ENCODE data around the gene LPP. TPM values are rescaled to one million over a fixed set of nuclear protein-coding genes. Genes with fewer than 3 reads are reported as not detected.

The LPP gene
- polyA plus RNA-seq, 3 donors from 2014 or later: 6.5 to 33.5 (median 11.3) TPM

GRCh38 chr3:188214442-188214841 lies 60.5 kb downstream of the LPP start:
- H3K27ac Mint-ChIP-seq: peak overlapping the region in 2 of 6 donors; percentile 27 to 58
- H3K36me3 Mint-ChIP-seq: peaks cover 6 to 17% (median 12%) of the 10 kb centered on the region in 3 donors
- H3K4me1 Mint-ChIP-seq: peaks cover 28 to 34% of the 10 kb centered on the region in 2 donors
- DNase-seq: no peak
- no peaks in the 10 kb centered on the region for H3K9me3 Mint-ChIP-seq
- no peak overlapping the region for H3K4me3 Mint-ChIP-seq
- peaks cover 0 to 5% (median 0%) of the 10 kb centered on the region in 3 donors for H3K27me3 Mint-ChIP-seq (ENCODE audit: low read depth in 3 of 3)

GRCh38 chr3:188215129-188215528 lies 61.2 kb downstream of the LPP start:
- H3K4me1 Mint-ChIP-seq: peaks cover 32 to 38% of the 10 kb centered on the region in 2 donors
- no peak overlapping the region for H3K4me3 Mint-ChIP-seq
- no peaks in the 10 kb centered on the region for H3K9me3 Mint-ChIP-seq
- no peak overlapping the region for H3K27ac Mint-ChIP-seq
- H3K27me3 Mint-ChIP-seq (ENCODE audit: low read depth in 3 of 3): peaks cover 0 to 2% (median 0%) of the 10 kb centered on the region in 3 donors
- peaks cover 6 to 17% (median 10%) of the 10 kb centered on the region in 3 donors for H3K36me3 Mint-ChIP-seq
- no peak for DNase-seq

- peaks cover 36 to 43% of the 10 kb centered on the region in 2 donors for H3K4me1 Mint-ChIP-seq
- H3K27me3 Mint-ChIP-seq (ENCODE audit: low read depth in 3 of 3): peaks cover 0 to 2% (median 0%) of the 10 kb centered on the region in 3 donors
- peaks cover 0 to 23% (median 11%) of the 10 kb centered on the region in 3 donors for H3K36me3 Mint-ChIP-seq
- DNase-seq: no peak
- peak overlapping the region in 4 of 6 donors; percentile 6 to 65 (median 32) for H3K27ac Mint-ChIP-seq
- H3K9me3 Mint-ChIP-seq: no peaks in the 10 kb centered on the region
- H3K4me3 Mint-ChIP-seq: no peak overlapping the region
Observed at GRCh38 chr3:188217011-188217463, 63.1 kb downstream of the LPP start.

DNA sequence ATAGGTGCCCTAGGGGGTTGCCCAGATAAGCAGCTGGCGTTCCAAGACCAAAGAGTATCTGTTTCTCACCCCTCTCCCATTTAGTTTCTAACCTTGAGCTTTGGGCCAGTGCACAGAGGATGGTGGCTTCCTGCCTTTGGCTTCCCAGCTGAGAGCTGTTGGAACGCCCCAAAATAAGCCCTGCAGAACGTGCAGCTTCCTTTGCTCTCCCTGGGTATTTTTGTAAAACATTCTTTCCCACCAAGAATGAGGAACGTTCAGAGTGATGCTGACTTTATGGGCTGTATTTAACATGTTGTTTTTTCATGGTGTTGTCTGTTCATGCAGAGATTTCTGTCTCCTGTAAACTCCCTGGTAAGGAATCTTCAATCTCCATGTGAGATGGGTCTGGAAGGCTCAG lies 63.8 kb downstream of the LPP start:
- Mint-ChIP-seq H3K9me3 (no peaks in the 10 kb centered on the region), H3K36me3 (peaks cover 4 to 20% (median 11%) of the 10 kb centered on the region in 3 donors), H3K27me3 (ENCODE audit: low read depth in 3 of 3) (peaks cover 0 to 2% (median 0%) of the 10 kb centered on the region in 3 donors), H3K4me3 (no peak overlapping the region), H3K27ac (no peak overlapping the region), H3K4me1 (peaks cover 39 to 49% of the 10 kb centered on the region in 2 donors)
- no peak for DNase-seq

- Mint-ChIP-seq H3K36me3 (peaks cover 4 to 20% (median 9%) of the 10 kb centered on the region in 3 donors), H3K4me1 (peaks cover 43 to 55% of the 10 kb centered on the region in 2 donors), H3K27me3 (ENCODE audit: low read depth in 3 of 3) (peaks cover 0 to under 1% (median 0%) of the 10 kb centered on the region in 3 donors), H3K9me3 (no peaks in the 10 kb centered on the region), H3K27ac (no peak overlapping the region), H3K4me3 (no peak overlapping the region)
- DNase-seq: no peak
Observed at GRCh38 chr3:188218603-188219002, 64.6 kb downstream of the LPP start.

- H3K27me3 Mint-ChIP-seq (ENCODE audit: low read depth in 3 of 3): no peaks in the 10 kb centered on the region
- H3K36me3 Mint-ChIP-seq: peaks cover 4 to 20% (median 8%) of the 10 kb centered on the region in 3 donors
- no peak overlapping the region for H3K4me3 Mint-ChIP-seq
- peaks cover 45 to 60% of the 10 kb centered on the region in 2 donors for H3K4me1 Mint-ChIP-seq
- H3K9me3 Mint-ChIP-seq: no peaks in the 10 kb centered on the region
- H3K27ac Mint-ChIP-seq: no peak overlapping the region
- no peak for DNase-seq
Observed at GRCh38 chr3:188219147-188219546, 65.2 kb downstream of the LPP start.

GRCh38 chr3:188220097-188220788 lies 66.3 kb downstream of the LPP start:
- Mint-ChIP-seq H3K4me3 (no peak overlapping the region), H3K36me3 (peaks cover 4 to 21% (median 5%) of the 10 kb centered on the region in 3 donors), H3K4me1 (peaks cover 54 to 64% of the 10 kb centered on the region in 2 donors), H3K9me3 (no peaks in the 10 kb centered on the region), H3K27me3 (ENCODE audit: low read depth in 3 of 3) (no peaks in the 10 kb centered on the region), H3K27ac (peak overlapping the region in 1 of 6 donors; percentile 20)
- DNase-seq: no peak

- DNase-seq: no peak
- peaks cover 8 to 24% (median 9%) of the 10 kb centered on the region in 3 donors for H3K36me3 Mint-ChIP-seq
- H3K4me1 Mint-ChIP-seq: peaks cover 54 to 63% of the 10 kb centered on the region in 2 donors
- H3K9me3 Mint-ChIP-seq: no peaks in the 10 kb centered on the region
- H3K27me3 Mint-ChIP-seq (ENCODE audit: low read depth in 3 of 3): peaks cover 0 to 2% (median 0%) of the 10 kb centered on the region in 3 donors
- H3K4me3 Mint-ChIP-seq: no peak overlapping the region
- H3K27ac Mint-ChIP-seq: peak overlapping the region in 1 of 6 donors; percentile 19
Observed at GRCh38 chr3:188220988-188221818, 67.2 kb downstream of the LPP start.

- no peak overlapping the region for H3K27ac Mint-ChIP-seq
Observed at GRCh38 chr3:188223936-188224335, 70.0 kb downstream of the LPP start.

GRCh38 chr3:188227442-188227841 lies 73.5 kb downstream of the LPP start:
- no peaks in the 10 kb centered on the region for H3K9me3 Mint-ChIP-seq
- peaks cover 45% of the 10 kb centered on the region in 2 donors for H3K4me1 Mint-ChIP-seq
- no peak overlapping the region for H3K27ac Mint-ChIP-seq
- DNase-seq: no peak
- peaks cover 0 to 2% (median 0%) of the 10 kb centered on the region in 3 donors for H3K27me3 Mint-ChIP-seq (ENCODE audit: low read depth in 3 of 3)
- peaks cover 6 to 29% (median 13%) of the 10 kb centered on the region in 3 donors for H3K36me3 Mint-ChIP-seq
- no peak overlapping the region for H3K4me3 Mint-ChIP-seq

More at GRCh38 chr3:188223936-188224335, 70.0 kb downstream of the LPP start:
- Mint-ChIP-seq H3K36me3 (peaks cover 8 to 33% (median 15%) of the 10 kb centered on the region in 3 donors), H3K4me1 (peaks cover 49 to 57% of the 10 kb centered on the region in 2 donors), H3K4me3 (no peak overlapping the region), H3K9me3 (no peaks in the 10 kb centered on the region), H3K27me3 (ENCODE audit: low read depth in 3 of 3) (peaks cover 0 to 2% (median 0%) of the 10 kb centered on the region in 3 donors)
- DNase-seq: no peak

GRCh38 chr3:188229177-188229576 lies 75.2 kb downstream of the LPP start:
- Mint-ChIP-seq H3K4me3 (no peak overlapping the region), H3K27ac (no peak overlapping the region)

GRCh38 chr3:188229726-188230125 lies 75.8 kb downstream of the LPP start:
- Mint-ChIP-seq H3K36me3 (peaks cover 7 to 26% (median 23%) of the 10 kb centered on the region in 3 donors), H3K4me3 (no peak overlapping the region), H3K27ac (no peak overlapping the region), H3K9me3 (no peaks in the 10 kb centered on the region), H3K4me1 (peaks cover 41 to 45% of the 10 kb centered on the region in 2 donors), H3K27me3 (ENCODE audit: low read depth in 3 of 3) (peaks cover 0 to 4% (median 2%) of the 10 kb centered on the region in 3 donors)
- DNase-seq: no peak

More at GRCh38 chr3:188229177-188229576, 75.2 kb downstream of the LPP start:
- peaks cover 41 to 44% of the 10 kb centered on the region in 2 donors for H3K4me1 Mint-ChIP-seq
- H3K36me3 Mint-ChIP-seq: peaks cover 7 to 29% (median 23%) of the 10 kb centered on the region in 3 donors
- no peaks in the 10 kb centered on the region for H3K9me3 Mint-ChIP-seq
- H3K27me3 Mint-ChIP-seq (ENCODE audit: low read depth in 3 of 3): peaks cover 0 to 4% (median 2%) of the 10 kb centered on the region in 3 donors
- DNase-seq: no peak

GRCh38 chr3:188230962-188231361 lies 77.0 kb downstream of the LPP start:
- DNase-seq: no peak
- H3K9me3 Mint-ChIP-seq: no peaks in the 10 kb centered on the region
- H3K4me3 Mint-ChIP-seq: no peak overlapping the region
- peaks cover 0 to 4% (median 0%) of the 10 kb centered on the region in 3 donors for H3K27me3 Mint-ChIP-seq (ENCODE audit: low read depth in 3 of 3)
- peaks cover 3 to 22% (median 22%) of the 10 kb centered on the region in 3 donors for H3K36me3 Mint-ChIP-seq
- H3K4me1 Mint-ChIP-seq: peaks cover 42 to 51% of the 10 kb centered on the region in 2 donors
- no peak overlapping the region for H3K27ac Mint-ChIP-seq
